HUES48 (cell line): Measurements from ENCODE around the gene PLEKHA7.

Experiments
- H3K27ac ChIP-seq: one replicate; pipeline ENCODE4 v1.7.0; 2013; ENCODE audit warnings: low read depth, low read length, inconsistent platforms
- H3K27me3 ChIP-seq: 2 replicates; pipeline ENCODE4 v1.6.1; 2013; ENCODE audit warnings: mild to moderate bottlenecking, low read length; ENCODE audit not compliant: control insufficient read depth, insufficient read depth
- H3K36me3 ChIP-seq: 2 replicates; pipeline ENCODE4 v1.6.1; 2013; ENCODE audit warnings: low read length; ENCODE audit not compliant: control insufficient read depth, insufficient read depth
- H3K4me1 ChIP-seq: 2 replicates; pipeline ENCODE4 v1.6.1; 2013; ENCODE audit warnings: mild to moderate bottlenecking, low read length; ENCODE audit not compliant: control insufficient read depth, insufficient read depth
- H3K4me3 ChIP-seq: 2 replicates; pipeline ENCODE4 v1.5.1; 2013; ENCODE audit warnings: mild to moderate bottlenecking, low read depth, low read length
- H3K9ac ChIP-seq: 2 replicates; pipeline ENCODE4 v1.6.1; 2013; ENCODE audit warnings: mild to moderate bottlenecking, low read depth, low read length, moderate library complexity
- H3K9me3 ChIP-seq: 2 replicates; pipeline ENCODE4 v1.6.1; 2013; ENCODE audit warnings: low read length; ENCODE audit not compliant: control insufficient read depth, insufficient read depth

PLEKHA7 gene

DNA sequence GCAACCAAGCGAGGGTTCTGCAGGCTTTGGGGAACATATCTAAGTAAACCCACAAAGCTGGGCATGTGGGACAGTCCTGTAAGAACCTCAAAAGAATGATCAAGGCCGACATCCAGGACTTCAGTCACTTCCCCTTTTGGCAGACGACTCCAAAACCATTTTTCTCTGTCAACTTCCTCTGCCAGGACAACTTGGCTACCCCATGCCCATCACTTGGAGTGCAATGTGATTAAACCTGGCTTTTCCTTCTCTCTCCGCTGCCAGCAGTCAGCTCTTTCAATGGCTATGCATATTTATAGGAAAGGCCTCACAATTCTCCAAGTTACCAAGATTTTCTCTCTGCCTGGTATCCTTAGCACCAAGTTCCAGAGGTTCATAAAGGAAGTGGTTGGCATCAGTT lies 196.9 kb downstream of the PLEKHA7 start:
- no peak overlapping the region for H3K27ac ChIP-seq
- H3K9ac ChIP-seq = no peak overlapping the region
- peaks cover 29% of the 10 kb centered on the region; the same call in 1 of the 2 replicates for H3K36me3 ChIP-seq
- peaks cover 10% of the 10 kb centered on the region; the same call in 1 of the 2 replicates for H3K4me1 ChIP-seq
- H3K4me3 ChIP-seq = no peak overlapping the region
- no peaks in the 10 kb centered on the region for H3K27me3 ChIP-seq
- no peaks in the 10 kb centered on the region for H3K9me3 ChIP-seq

DNA sequence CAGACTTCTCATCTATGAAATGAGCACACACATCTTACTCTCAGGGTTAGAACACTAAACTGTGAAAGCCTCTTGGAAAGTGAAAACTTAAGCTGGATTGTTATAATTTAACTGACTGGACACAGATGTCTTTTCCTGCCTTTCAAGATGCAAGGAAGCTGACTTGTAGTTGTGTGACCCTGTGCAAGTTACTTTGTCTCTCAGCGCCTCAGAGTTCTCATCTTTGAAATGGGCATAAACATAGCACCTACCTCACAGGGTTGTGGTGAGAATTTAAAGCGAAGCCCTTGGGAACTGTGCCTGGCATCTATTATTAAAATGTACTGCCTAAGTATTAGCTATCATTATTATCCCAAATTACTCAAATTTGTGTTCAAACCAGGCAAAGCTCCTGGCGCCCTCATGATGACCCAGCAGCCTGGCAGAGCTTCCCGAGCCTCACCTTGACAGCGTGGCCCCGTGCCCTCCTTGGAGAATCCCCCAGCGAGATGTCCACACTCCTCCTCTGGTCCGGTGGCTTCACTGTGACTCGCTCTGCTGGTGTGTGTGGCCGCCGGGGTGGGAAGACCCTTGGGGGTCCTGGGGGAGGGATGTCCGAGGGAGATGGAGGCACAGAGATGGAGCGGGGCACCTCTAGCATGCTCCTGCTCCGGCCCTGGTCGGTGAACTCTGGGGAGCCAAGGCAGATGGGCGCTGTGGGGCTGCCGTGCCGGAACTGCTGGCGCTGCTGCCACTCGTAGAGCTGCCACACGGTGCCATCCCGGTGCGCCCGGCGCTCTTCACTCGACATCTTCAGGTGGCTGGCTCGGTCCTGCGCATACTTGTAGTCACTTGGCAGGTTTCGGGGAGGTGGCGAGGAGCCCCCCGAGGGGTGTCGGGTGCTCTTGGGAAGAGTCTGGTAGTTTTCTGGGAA lies 197.6 kb downstream of the PLEKHA7 start:
- Histone ChIP-seq H3K9me3 (no peaks in the 10 kb centered on the region), H3K36me3 (peaks cover 33% of the 10 kb centered on the region; the same call in 1 of the 2 replicates), H3K4me3 (no peak overlapping the region), H3K27me3 (no peaks in the 10 kb centered on the region), H3K9ac (no peak overlapping the region), H3K4me1 (peaks cover 10% of the 10 kb centered on the region; the same call in 1 of the 2 replicates), H3K27ac (no peak overlapping the region)

DNA sequence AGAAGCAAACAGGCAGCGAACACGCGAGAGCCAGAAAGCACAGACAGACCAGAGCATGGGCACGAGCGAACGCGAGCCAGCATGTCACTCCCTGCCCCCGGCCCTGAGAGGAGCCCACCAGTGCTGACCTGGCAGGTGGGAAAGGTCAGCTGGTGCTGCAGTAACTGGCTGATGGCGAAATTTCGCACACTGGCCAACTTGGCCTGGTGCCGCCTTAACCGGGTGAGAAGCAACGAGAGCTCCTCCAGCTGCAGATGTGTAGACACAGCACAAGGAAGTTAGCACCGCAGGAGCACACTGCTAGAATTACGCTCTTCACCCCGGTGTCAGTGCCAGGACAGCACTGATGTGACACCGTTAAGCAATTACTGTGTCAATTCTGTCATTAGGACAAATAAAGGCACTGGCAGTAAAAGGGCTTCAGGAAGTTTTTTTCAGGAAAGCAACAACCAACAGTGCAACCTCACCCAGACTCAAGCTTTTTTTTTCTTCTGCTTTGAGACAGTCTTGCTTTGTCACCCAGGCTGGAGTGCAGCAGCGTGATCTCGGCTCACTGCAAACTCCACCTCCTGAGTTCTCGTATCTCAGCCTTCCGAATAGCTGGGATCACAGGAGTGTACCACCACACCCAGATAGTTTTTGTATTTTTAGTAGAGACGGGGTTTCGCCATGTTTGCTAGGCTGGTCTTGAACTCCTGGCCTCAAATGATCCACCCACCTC lies 199.0 kb downstream of the PLEKHA7 start:
- Histone ChIP-seq H3K27ac (no peak overlapping the region), H3K4me1 (peaks cover 4% of the 10 kb centered on the region; the same call in 1 of the 2 replicates), H3K9ac (no peak overlapping the region), H3K27me3 (no peaks in the 10 kb centered on the region), H3K36me3 (peaks cover 38% of the 10 kb centered on the region; the same call in 1 of the 2 replicates), H3K9me3 (no peaks in the 10 kb centered on the region), H3K4me3 (no peak overlapping the region)

DNA sequence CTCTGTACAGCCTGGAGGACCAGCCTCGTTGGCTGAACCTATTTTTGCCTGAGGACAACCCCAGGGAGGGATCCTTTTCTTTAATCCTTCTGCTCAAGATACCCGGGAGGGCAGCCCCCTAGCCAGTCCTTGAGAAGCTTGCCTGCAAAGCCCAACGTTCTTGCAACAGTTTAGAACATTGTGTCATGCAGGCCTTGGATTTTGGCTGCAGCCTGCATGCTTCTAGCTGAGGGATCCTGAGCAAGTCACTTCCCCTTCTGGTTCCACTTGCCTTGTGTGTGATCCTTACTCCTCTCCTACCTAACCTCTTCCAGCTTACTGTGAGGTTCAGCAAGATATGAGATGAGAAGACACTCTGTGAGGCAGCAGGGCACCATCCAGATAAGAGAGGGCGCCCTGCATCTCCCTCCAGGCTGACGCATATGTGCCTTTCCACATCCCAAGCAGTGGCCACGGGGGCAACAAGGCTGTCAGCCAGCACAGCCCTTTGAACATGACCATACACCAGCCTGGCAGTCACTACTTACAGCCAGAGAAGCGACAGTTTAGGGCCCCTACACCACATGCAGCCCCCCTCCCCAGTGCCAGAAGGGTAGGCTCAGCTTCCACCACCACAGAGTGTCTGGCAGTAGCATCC lies 199.7 kb downstream of the PLEKHA7 start:
- Histone ChIP-seq H3K9ac (no peak overlapping the region), H3K4me1 (peaks cover 4% of the 10 kb centered on the region; the same call in 1 of the 2 replicates)

DNA sequence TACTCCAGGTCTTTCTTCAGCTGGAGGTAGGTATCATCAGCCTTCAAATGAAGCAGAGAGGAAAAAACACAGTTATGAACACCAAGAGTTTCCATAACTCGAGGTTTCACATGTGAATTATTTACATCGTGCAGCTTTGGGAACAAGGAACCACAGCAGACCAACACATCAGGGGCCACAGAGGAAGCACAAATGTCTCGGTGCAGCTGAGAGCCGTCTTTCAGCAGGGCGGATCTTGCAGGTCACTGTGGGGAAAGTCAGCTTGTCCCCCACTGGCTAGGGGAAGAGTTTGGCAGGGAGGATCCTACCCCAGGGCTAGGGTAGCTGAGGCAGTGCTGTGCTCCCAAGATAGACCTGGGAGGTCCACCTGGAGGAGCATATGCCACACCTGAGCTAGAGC lies 201.1 kb downstream of the PLEKHA7 start:
- peaks cover 38% of the 10 kb centered on the region; the same call in 1 of the 2 replicates for H3K36me3 ChIP-seq
- peak overlapping the region; percentile 71 for H3K27ac ChIP-seq
- no peaks in the 10 kb centered on the region for H3K9me3 ChIP-seq
- H3K9ac ChIP-seq = no peak overlapping the region
- H3K27me3 ChIP-seq = no peaks in the 10 kb centered on the region
- H3K4me3 ChIP-seq = no peak overlapping the region
- H3K4me1 ChIP-seq = peaks cover 4% of the 10 kb centered on the region; the same call in 1 of the 2 replicates

More for the DNA sequence above, 199.7 kb downstream of the PLEKHA7 start:
- Histone ChIP-seq H3K4me3 (no peak overlapping the region), H3K27ac (no peak overlapping the region), H3K9me3 (no peaks in the 10 kb centered on the region), H3K36me3 (peaks cover 38% of the 10 kb centered on the region; the same call in 1 of the 2 replicates), H3K27me3 (no peaks in the 10 kb centered on the region)

DNA sequence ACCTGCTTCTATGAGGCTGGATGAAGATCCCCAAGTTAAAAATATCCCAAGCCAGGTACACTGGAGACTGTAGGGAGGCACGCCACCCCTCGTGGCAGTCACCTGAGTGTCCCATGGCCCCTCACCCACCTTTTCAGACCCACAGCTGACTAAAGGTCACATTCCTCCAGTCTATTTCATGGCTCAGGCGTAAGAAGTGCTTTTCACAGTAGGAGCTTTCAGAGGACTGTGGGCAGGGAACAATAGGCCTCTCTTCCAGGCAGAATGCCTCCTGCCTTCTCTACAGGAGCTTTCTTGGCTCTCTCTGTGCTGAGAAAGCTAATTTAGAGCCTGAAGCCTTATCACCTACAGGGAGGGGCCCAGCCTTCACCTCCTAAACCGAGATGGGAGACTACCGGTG lies 201.9 kb downstream of the PLEKHA7 start:
- Histone ChIP-seq H3K27me3 (no peaks in the 10 kb centered on the region), H3K4me3 (no peak overlapping the region), H3K4me1 (peaks cover 4% of the 10 kb centered on the region; the same call in 1 of the 2 replicates), H3K9me3 (no peaks in the 10 kb centered on the region), H3K36me3 (peaks cover 38% of the 10 kb centered on the region; the same call in 1 of the 2 replicates), H3K9ac (no peak overlapping the region), H3K27ac (peak overlapping the region; percentile 71)

DNA sequence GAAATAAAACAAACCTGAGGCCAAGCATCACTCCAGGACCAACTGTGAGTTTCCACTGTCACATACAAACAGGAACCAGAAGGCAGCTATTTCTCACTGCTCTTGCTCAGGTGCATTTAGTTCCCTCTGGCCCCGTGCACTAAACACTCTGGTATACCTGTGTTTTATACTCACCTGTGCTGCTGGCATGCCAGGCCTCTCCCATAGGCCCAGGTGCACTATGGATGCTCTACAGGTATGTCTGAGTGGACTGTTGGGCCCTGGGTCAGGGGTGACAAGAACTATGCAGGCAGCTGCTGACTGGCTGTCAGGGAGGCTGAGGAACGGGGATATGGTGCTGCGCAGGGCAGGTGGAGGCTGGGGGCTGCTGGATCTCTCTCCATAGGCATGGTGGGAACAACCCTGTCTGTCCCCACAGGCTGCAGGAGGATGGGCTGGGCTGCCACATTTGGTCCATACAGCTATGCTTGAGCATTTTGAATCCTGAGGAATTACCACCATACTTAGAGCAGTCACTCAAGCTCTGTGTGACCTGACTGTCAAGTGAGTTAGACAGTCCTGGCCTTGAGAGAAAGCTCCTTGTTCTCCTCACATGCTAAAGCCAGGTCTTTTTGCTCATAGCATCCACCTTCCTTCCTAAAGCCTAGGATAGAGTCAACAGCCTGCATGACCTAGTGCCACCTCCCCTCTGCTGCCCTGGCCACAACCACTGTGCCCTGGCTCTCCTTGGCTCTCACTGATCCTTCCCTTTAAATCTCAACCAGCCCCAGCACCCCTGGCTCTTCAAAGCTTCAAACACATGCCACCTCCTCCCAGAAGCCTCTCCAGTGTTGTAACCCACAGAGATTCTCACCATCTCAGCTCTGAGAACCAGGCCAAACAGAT lies 202.8 kb downstream of the PLEKHA7 start:
- no peaks in the 10 kb centered on the region for H3K27me3 ChIP-seq
- no peak overlapping the region for H3K4me3 ChIP-seq
- H3K4me1 ChIP-seq = peaks cover 4% of the 10 kb centered on the region; the same call in 1 of the 2 replicates
- H3K9me3 ChIP-seq = no peaks in the 10 kb centered on the region
- H3K9ac ChIP-seq = no peak overlapping the region
- no peak overlapping the region for H3K27ac ChIP-seq
- peaks cover 33% of the 10 kb centered on the region; the same call in 1 of the 2 replicates for H3K36me3 ChIP-seq

DNA sequence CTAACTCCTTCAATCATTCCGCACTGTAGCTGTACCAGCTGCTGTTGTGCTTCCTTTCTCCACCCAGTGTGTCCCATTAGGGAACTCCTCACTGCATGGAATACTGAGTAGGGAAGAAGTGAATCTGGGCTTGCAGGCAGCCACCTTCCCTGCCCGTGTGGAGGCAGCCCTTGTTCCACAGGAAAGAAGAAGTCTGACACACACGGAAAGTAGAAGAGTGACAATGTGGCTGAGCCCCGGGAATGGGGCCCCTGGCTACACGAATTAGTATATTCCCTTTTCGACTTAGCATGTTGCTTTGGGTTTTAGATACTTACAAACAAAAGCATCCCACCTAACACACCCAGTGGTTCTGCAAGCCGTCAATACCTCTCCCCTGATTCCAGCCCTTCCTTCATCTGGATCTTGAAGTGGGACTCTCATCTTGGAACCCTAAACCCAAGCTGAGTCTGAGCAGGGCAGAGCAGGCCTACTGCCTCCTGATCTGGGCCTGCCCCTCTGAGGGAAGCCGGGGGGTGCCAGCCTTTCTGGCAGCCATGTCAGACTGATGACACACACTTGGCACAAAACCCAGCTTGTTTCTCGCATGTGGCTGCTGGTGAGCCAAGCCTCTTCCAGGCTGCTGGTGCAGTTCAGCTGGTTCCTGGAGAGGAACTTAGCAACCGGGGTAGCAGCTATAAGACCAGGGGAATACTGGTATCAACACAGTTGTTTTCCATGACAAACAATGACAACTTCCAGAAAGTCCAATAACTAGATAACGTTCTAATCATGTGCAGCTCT lies 204.1 kb downstream of the PLEKHA7 start:
- Histone ChIP-seq H3K9ac (no peak overlapping the region), H3K4me1 (peaks cover 4% of the 10 kb centered on the region; the same call in 1 of the 2 replicates), H3K27me3 (no peaks in the 10 kb centered on the region), H3K9me3 (no peaks in the 10 kb centered on the region), H3K4me3 (no peak overlapping the region), H3K36me3 (peaks cover 24% of the 10 kb centered on the region; the same call in 1 of the 2 replicates), H3K27ac (no peak overlapping the region)

DNA sequence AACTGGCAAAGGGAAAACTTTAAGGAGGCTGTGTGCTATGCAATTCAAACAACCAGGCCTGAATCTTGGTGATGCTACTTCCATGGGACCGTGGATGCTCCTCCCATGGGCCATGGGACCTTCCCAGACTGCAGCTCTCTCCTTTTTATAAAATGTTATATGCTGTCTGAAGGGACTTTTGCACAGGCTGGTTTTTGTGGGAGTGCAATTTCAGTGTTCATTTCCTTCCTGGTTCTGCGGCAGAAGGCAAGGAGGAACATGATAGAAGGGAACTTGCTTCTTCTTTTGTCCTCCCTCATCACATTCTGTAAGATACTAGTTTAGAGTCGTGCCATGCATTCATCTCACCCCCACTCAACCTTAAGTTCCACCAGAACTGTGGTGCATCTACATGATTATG lies 206.9 kb downstream of the PLEKHA7 start:
- Histone ChIP-seq H3K36me3 (peaks cover 14% of the 10 kb centered on the region; the same call in 1 of the 2 replicates), H3K27ac (no peak overlapping the region), H3K27me3 (no peaks in the 10 kb centered on the region), H3K9me3 (no peaks in the 10 kb centered on the region), H3K4me3 (no peak overlapping the region), H3K4me1 (no peaks in the 10 kb centered on the region), H3K9ac (no peak overlapping the region)
